HG03378 (cell line): ENCODE data around the gene SNHG17.

Experiments
- ATAC-seq: cut with Tn5 transposase; IDR thresholded peaks from one replicate; pipeline ENCODE4 v1.9.1; 2021; ENCODE audit warnings: mild to moderate bottlenecking, moderate library complexity; ENCODE audit not compliant: unreplicated experiment

SNHG17 gene

DNA sequence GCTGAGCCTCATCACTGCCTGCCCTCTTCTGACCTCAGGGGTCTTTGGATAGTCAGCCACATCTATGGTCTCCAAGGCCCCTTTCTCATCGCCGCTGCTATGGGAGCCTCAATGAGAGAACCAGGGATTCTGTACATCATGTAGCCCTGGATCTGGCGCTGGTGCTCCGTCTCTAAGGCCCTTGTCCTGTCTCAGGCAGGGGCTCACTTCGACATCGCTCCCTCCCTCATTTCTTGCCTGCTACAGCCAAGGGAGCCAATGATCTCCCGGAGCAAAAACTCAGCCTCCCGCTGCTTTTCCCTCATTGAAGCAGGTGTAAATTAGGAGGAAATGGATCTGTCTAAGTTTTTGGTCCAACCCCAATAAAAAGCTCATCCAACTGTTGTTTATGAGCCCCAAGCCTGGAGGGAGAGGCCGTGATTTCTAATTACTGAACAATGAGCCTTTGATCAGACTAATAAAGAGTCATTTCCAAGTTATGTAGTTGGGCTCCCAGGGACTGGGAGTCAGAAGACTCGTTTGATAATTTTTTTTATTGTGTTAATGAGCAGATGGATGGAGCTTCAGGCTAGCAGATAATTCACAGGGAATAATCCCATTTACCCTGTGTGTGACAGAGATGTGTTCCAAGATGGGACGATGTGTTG is 58.0 kb downstream of the SNHG17 start:
- ATAC-seq, result no peak

DNA sequence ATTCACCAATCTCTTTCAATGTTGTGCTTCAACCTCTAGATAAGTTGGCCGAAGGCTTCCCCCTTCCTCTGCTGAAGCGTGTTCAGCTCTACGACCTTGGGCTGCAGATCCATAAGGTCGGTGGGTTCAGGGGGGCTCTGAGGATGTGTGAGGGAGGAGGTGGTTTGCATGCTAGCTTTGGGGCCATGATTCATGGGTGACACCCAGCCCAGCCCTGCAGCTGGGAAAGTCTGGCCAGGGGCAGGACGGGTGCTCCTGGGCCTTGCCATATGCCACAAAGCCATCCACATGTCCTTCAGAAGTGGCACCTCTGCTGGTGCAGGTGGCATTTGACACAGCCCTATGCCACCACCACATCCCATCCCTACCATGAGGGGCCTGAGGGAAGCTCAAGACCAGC is 61.2 kb downstream of the SNHG17 start:
- no peak for ATAC-seq

DNA sequence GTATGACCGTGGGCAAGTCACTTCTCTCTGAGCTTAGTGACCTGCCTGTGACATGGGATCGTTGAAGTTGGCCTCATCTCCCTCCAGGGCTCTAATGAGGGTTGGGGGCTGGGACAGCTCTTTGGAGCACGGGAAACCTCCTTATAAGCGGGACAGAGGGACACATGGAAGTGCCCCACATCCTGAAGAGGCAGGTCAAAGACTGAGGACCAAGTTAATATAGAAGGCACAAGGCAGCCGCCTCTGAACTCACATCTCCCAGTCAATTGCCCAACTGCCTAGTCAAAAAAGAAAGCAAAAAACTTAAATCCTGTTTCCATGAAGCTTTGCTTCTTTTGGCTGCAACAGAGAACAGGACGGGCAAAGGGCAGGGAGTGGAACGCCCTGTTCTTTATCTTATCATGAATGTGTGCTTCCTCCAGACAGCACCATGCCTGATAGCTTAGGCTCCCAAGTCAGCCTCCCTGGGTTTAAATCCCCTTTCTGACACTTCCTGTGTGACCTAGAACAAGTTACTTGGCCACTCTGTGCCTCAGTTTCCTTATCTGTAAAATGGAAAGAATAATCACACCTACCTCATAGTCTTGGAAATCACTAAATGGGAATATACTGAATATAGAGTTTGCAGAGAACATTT is 61.8 kb downstream of the SNHG17 start:
- ATAC-seq, result no peak

DNA sequence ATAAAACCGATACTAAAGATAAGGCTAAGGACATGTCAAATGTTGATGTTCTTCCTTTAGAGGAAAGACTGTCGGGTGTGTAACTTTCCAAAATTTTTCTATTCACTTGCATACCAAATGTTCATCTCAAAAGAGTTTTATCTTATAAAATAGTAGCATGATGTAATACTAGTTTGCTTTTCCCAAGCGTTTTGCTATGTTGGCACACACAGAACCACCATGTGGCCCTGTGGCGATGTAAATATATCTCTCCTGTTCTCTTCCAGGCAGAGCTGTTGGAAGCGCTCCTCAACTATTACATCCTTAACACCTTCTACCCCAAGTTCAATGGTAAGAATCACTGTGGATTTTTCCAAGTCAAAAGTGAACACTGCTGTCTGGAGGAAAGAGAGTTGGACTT is 62.3 kb downstream of the SNHG17 start:
- no peak for ATAC-seq
